Natural killer cell (primary cell): ENCODE results near the gene USP6NL. TPM values are rescaled to one million over a fixed set of nuclear protein-coding genes. Genes with fewer than 3 reads are reported as not detected.

Experiments used
- ATAC-seq, 3 donors: fragments of 150-1000 bp in 2 of 3; fragments of 200-7000 bp in 1 of 3; cut with Tn5 transposase; 1 replicate in 1 of 3; 2 replicates in 2 of 3; pipeline ENCODE4 v1.10.0; 2021; ENCODE audit warnings: mild to moderate bottlenecking in 2 of 3, moderate library complexity in 2 of 3
- DNase-seq, 2 donors: peaks; one replicate each; pipeline versions ENCODE4 v3.0.0 to v3.0.0-alpha.2; 2013 to 2021; ENCODE audit warnings: mixed read lengths in 1 of 2
- H3K27ac ChIP-seq: one replicate; pipeline ENCODE4 v1.5.1; 2013; ENCODE audit warnings: mild to moderate bottlenecking, low read length
- H3K27me3 ChIP-seq: one replicate; pipeline ENCODE4 v1.6.1; 2013; ENCODE audit warnings: low read length; ENCODE audit not compliant: control insufficient read depth, insufficient read depth
- H3K36me3 ChIP-seq: one replicate; pipeline ENCODE4 v1.6.1; 2013; ENCODE audit warnings: low read length; ENCODE audit not compliant: control insufficient read depth, insufficient read depth
- H3K4me1 ChIP-seq: one replicate; pipeline ENCODE4 v1.6.1; 2013; ENCODE audit warnings: low read length; ENCODE audit not compliant: control insufficient read depth, insufficient read depth
- H3K4me3 ChIP-seq: one replicate; pipeline ENCODE4 v1.5.1; 2013; ENCODE audit warnings: low read length
- H3K9me3 ChIP-seq: one replicate; pipeline ENCODE4 v1.6.1; 2013; ENCODE audit warnings: low read length; ENCODE audit not compliant: control insufficient read depth, insufficient read depth
- H3K27ac Mint-ChIP-seq, 2 donors: one replicate each; pipeline ENCODE4 v1.8.0; 2022; ENCODE audit warnings: mild to moderate bottlenecking in 2 of 2, mixed read lengths in 2 of 2, moderate library complexity in 1 of 2
- H3K27me3 Mint-ChIP-seq, 2 donors: one replicate each; pipeline ENCODE4 v1.8.0; 2022; ENCODE audit warnings: low read depth in 2 of 2, mixed read lengths in 2 of 2
- H3K36me3 Mint-ChIP-seq: one replicate; pipeline ENCODE4 v1.8.0; 2022; ENCODE audit warnings: mixed read lengths
- H3K4me1 Mint-ChIP-seq, 2 donors: one replicate each; pipeline ENCODE4 v1.8.0; 2022; ENCODE audit warnings: mixed read lengths in 2 of 2
- H3K4me3 Mint-ChIP-seq: one replicate; pipeline ENCODE4 v1.8.0; 2022; ENCODE audit warnings: mild to moderate bottlenecking, moderate library complexity, mixed read lengths
- H3K9me3 Mint-ChIP-seq, 2 donors: one replicate each; pipeline ENCODE4 v1.8.0; 2022; ENCODE audit warnings: mixed read lengths in 2 of 2
- CTCF ChIP-seq: fragments of 200-600 bp; IDR thresholded peaks from one replicate; pipeline ENCODE4 v1.8.0; 2022; ENCODE audit warnings: antibody characterized with exemption
- WGBS: methylation state at CpG from one replicate; pipeline ENCODE4 v1.1.7; 2013; ENCODE audit warnings: missing lambda C conversion rate; ENCODE audit not compliant: insufficient coverage; 5-methylcytosine and 5-hydroxymethylcytosine counted together
- intact Hi-C: fragments of 100-400 bp; cut with micrococcal nuclease; formaldehyde crosslinking; loops from one replicate; pipeline ENCODE4 v1.14.2; 2022
- total RNA-seq, 4 donors: library from RNA; stranded (reverse); fragments of 120-200 nt in 1 of 4; gene quantifications; one replicate each; pipeline versions ENCODE4 v1.2.3 to v1.2.4, GENCODE V29; 2013 to 2022

Gene USP6NL
- total RNA-seq, 3 donors from 2014 or later (not counting 1 experiment from before 2014, with no cell fraction given) = 2.3 to 3.7 (median 2.5) TPM

- Histone ChIP-seq H3K27ac (no peak overlapping the region), H3K27me3 (no peaks in the 10 kb centered on the region), H3K36me3 (no peaks in the 10 kb centered on the region), H3K9me3 (no peaks in the 10 kb centered on the region), H3K4me3 (no peak overlapping the region), H3K4me1 (no peaks in the 10 kb centered on the region)
- Mint-ChIP-seq H3K27me3 (peaks cover 0 to 8% of the 10 kb centered on the region in 2 donors), H3K36me3 (no peaks in the 10 kb centered on the region), H3K9me3 (no peaks in the 10 kb centered on the region), H3K4me1 (no peaks in the 10 kb centered on the region), H3K4me3 (no peak overlapping the region), H3K27ac (no peak overlapping the region)
- no peak for TF ChIP-seq CTCF
- 92% methylated on average over 6 of the region's 7 CpGs for WGBS
- DNase-seq (no peak), ATAC-seq (no peak)
- intact Hi-C loops = no loop called here
Observed at GRCh38 chr10:11504566-11505285, 106.7 kb downstream of the USP6NL start.

GRCh38 chr10:11501600-11501999, 109.8 kb downstream of the USP6NL start:
- intact Hi-C loops = no loop called here
- 93% methylated on average over 3 of the region's 3 CpGs for WGBS
- no peak for DNase-seq

DNA sequence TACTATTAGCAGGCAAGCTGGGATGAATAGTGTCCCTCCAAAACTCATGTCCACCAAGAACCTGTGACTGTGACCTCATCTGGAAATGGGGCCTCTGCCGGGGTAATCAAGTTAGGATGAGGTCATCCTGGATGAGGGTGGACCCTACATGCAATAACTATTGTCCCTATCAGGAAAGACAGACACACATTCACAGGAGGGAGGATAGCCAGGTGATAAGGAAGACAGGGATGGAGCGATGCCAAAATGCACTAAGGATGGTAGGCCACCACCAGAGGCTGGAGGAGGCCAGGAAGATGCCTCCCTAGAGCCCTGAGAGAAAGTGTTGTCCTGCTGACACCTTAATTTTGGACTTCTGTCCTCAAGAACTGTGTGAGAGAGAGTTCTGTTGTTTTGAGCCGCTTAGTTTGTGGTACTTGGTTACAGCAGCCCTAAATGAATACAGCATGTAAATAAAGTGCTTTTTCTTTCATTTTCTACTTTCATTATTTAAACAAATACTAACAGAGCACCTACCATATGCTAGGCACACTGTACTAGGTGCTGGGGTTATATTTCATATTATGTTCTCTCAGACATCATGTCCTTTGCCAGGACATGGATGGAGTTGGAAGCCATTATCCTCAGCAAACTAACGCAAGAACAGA, 111.9 kb downstream of the USP6NL start:
- no peaks in the 10 kb centered on the region for H3K36me3 Mint-ChIP-seq
- Histone ChIP-seq H3K4me1 (no peaks in the 10 kb centered on the region), H3K4me3 (no peak overlapping the region), H3K27me3 (no peaks in the 10 kb centered on the region), H3K27ac (no peak overlapping the region), H3K9me3 (no peaks in the 10 kb centered on the region), H3K36me3 (no peaks in the 10 kb centered on the region)
- H3K27me3 Mint-ChIP-seq = peaks cover 0 to 3% of the 10 kb centered on the region in 2 donors
- no peaks in the 10 kb centered on the region for H3K4me1 Mint-ChIP-seq
- no peak for TF ChIP-seq CTCF
- no peaks in the 10 kb centered on the region for H3K9me3 Mint-ChIP-seq
- no peak overlapping the region for H3K4me3 Mint-ChIP-seq
- DNase-seq (no peak), ATAC-seq (no peak)
- WGBS = 100% methylated on average over 3 of the region's 4 CpGs
- intact Hi-C loops = no loop called here
- H3K27ac Mint-ChIP-seq = no peak overlapping the region

More at GRCh38 chr10:11501600-11501999, 109.8 kb downstream of the USP6NL start:
- Histone ChIP-seq H3K4me1 (no peaks in the 10 kb centered on the region), H3K27me3 (no peaks in the 10 kb centered on the region), H3K4me3 (no peak overlapping the region), H3K9me3 (no peaks in the 10 kb centered on the region), H3K27ac (no peak overlapping the region), H3K36me3 (no peaks in the 10 kb centered on the region)
- Mint-ChIP-seq H3K27me3 (peaks cover 0 to 8% of the 10 kb centered on the region in 2 donors), H3K36me3 (no peaks in the 10 kb centered on the region), H3K27ac (no peak overlapping the region), H3K4me3 (no peak overlapping the region), H3K4me1 (no peaks in the 10 kb centered on the region), H3K9me3 (no peaks in the 10 kb centered on the region)
- ATAC-seq = no peak
- TF ChIP-seq CTCF = no peak
